HL-60 (cell line): ENCODE measurements around the gene STYX.

Experiments
- DNase-seq, 2 experiments: peaks; one replicate each; pipeline ENCODE4 v3.0.0-alpha.2; 2010 to 2020; ENCODE audit warnings: low read depth in 1 of 2, low spot score in 1 of 2
- H3K27ac ChIP-seq: fragments of 250-450 bp; sonication (Bioruptor Pico); replicated peaks from 2 replicates; pipeline ENCODE4 v1.5.1; 2020; ENCODE audit warnings: mild to moderate bottlenecking, moderate library complexity
- H3K27me3 ChIP-seq: fragments of 250-450 bp; sonication (Bioruptor Pico); 2 replicates; pipeline ENCODE4 v1.5.1; 2021; ENCODE audit warnings: mild to moderate bottlenecking, moderate library complexity; ENCODE audit not compliant: insufficient read depth, poor library complexity, severe bottlenecking
- H3K4me3 ChIP-seq: replicated peaks from 2 replicates; pipeline ENCODE4 v1.5.1; 2011; ENCODE audit warnings: mild to moderate bottlenecking, control low read depth, low read length; ENCODE audit not compliant: insufficient read depth
- GABPA ChIP-seq: IDR thresholded peaks from 2 replicates; pipeline ENCODE4 v1.6.1; 2012; ENCODE audit warnings: low read depth
- POLR2AphosphoS5 ChIP-seq: IDR thresholded peaks from 2 replicates; pipeline ENCODE4 v1.6.1; 2012; ENCODE audit warnings: low read depth
- SPI1 ChIP-seq: IDR thresholded peaks from 2 replicates; pipeline ENCODE4 v1.6.1; 2012; ENCODE audit warnings: low read depth, mild to moderate bottlenecking, borderline replicate concordance
- TF ChIP-seq, protein P1 (sequence below): IDR thresholded peaks from one replicate; pipeline ENCODE4 v1.5.1; 2011; ENCODE audit warnings: low read length, control low read depth, inconsistent platforms; ENCODE audit not compliant: insufficient read depth
- TF ChIP-seq, protein P2 (sequence below): IDR thresholded peaks from 2 replicates; pipeline ENCODE4 v1.6.1; 2012; ENCODE audit warnings: low read depth; ENCODE audit not compliant: insufficient replicate concordance

The STYX gene

DNA sequence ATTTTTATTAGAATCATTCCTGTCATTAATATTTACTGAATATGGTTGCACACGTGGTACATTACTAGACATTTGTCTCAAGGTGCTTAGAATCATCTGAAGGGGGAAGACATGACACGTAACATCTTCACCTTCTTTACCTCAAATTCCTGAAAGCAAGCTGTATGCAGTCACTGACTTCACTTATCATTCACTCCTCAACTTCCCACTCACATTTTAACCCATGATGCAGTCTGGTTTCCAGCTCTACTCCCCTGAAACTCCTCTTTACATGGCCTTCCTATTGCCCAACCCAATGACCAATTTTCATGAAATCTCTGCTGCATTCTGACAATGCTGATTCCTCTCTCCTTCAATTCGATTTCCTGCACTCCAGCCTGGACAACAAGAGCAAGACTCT is 28.7 kb upstream of the STYX start:
- Histone ChIP-seq H3K4me3 (no peak overlapping the region), H3K27ac (no peak overlapping the region), H3K27me3 (no peaks in the 10 kb centered on the region)
- no peak for DNase-seq
- TF ChIP-seq POLR2AphosphoS5 (no peak), GABPA (no peak), SPI1 (no peak)
- TF ChIP-seq, protein P1, sequence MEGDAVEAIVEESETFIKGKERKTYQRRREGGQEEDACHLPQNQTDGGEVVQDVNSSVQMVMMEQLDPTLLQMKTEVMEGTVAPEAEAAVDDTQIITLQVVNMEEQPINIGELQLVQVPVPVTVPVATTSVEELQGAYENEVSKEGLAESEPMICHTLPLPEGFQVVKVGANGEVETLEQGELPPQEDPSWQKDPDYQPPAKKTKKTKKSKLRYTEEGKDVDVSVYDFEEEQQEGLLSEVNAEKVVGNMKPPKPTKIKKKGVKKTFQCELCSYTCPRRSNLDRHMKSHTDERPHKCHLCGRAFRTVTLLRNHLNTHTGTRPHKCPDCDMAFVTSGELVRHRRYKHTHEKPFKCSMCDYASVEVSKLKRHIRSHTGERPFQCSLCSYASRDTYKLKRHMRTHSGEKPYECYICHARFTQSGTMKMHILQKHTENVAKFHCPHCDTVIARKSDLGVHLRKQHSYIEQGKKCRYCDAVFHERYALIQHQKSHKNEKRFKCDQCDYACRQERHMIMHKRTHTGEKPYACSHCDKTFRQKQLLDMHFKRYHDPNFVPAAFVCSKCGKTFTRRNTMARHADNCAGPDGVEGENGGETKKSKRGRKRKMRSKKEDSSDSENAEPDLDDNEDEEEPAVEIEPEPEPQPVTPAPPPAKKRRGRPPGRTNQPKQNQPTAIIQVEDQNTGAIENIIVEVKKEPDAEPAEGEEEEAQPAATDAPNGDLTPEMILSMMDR: no peak
- TF ChIP-seq, protein P2, sequence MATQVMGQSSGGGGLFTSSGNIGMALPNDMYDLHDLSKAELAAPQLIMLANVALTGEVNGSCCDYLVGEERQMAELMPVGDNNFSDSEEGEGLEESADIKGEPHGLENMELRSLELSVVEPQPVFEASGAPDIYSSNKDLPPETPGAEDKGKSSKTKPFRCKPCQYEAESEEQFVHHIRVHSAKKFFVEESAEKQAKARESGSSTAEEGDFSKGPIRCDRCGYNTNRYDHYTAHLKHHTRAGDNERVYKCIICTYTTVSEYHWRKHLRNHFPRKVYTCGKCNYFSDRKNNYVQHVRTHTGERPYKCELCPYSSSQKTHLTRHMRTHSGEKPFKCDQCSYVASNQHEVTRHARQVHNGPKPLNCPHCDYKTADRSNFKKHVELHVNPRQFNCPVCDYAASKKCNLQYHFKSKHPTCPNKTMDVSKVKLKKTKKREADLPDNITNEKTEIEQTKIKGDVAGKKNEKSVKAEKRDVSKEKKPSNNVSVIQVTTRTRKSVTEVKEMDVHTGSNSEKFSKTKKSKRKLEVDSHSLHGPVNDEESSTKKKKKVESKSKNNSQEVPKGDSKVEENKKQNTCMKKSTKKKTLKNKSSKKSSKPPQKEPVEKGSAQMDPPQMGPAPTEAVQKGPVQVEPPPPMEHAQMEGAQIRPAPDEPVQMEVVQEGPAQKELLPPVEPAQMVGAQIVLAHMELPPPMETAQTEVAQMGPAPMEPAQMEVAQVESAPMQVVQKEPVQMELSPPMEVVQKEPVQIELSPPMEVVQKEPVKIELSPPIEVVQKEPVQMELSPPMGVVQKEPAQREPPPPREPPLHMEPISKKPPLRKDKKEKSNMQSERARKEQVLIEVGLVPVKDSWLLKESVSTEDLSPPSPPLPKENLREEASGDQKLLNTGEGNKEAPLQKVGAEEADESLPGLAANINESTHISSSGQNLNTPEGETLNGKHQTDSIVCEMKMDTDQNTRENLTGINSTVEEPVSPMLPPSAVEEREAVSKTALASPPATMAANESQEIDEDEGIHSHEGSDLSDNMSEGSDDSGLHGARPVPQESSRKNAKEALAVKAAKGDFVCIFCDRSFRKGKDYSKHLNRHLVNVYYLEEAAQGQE: no peak

GRCh38 chr14:52703225-52703624 is 26.7 kb upstream of the STYX start:
- Histone ChIP-seq H3K4me3 (no peak overlapping the region), H3K27ac (no peak overlapping the region), H3K27me3 (no peaks in the 10 kb centered on the region)
- no peak for TF ChIP-seq GABPA
- TF ChIP-seq, protein P2: no peak
- no peak for TF ChIP-seq POLR2AphosphoS5
- TF ChIP-seq SPI1: no peak
- TF ChIP-seq, protein P1: no peak
- peak; percentile 47 to 77 for DNase-seq

- no peak overlapping the region for H3K4me3 ChIP-seq
- H3K27me3 ChIP-seq: no peaks in the 10 kb centered on the region
- TF ChIP-seq, protein P2: no peak
- TF ChIP-seq POLR2AphosphoS5: no peak
- no peak for TF ChIP-seq GABPA
- TF ChIP-seq SPI1: no peak
- TF ChIP-seq, protein P1: no peak
- no peak overlapping the region for H3K27ac ChIP-seq
- DNase-seq: no peak
Observed at GRCh38 chr14:52703664-52704063, 26.3 kb upstream of the STYX start.
